GM18507 (cell line): ENCODE measurements around the gene ZNF668.

Source experiments
- DNase-seq: peaks from one replicate; pipeline ENCODE4 v3.0.0; 2011; ENCODE audit warnings: low read depth; ENCODE audit not compliant: insufficient read length; ENCODE audit errors: extremely low spot score
- FAIRE-seq: peaks from 2 replicates; lab custom pipeline; 2011; peaks lifted over from hg19 to GRCh38; lab: Jason Lieb, UNC

Gene ZNF668

GRCh38 chr16:31083081-31083480 is 9.0 kb upstream of the ZNF668 start:
- no peak for DNase-seq
- FAIRE-seq = no peak

- no peak for FAIRE-seq
Measured at GRCh38 chr16:31082368-31083045, 8.5 kb upstream of the ZNF668 start.

GRCh38 chr16:31081428-31082351 is 7.7 kb upstream of the ZNF668 start:
- FAIRE-seq (no peak), DNase-seq (no peak)

More at GRCh38 chr16:31082368-31083045, 8.5 kb upstream of the ZNF668 start:
- DNase-seq = no peak

- FAIRE-seq (no peak), DNase-seq (no peak)
Measured at GRCh38 chr16:31080756-31081419, 6.8 kb upstream of the ZNF668 start.

- FAIRE-seq (no peak), DNase-seq (no peak)
Measured at GRCh38 chr16:31080035-31080629, 6.1 kb upstream of the ZNF668 start.

GRCh38 chr16:31079342-31079944 is 5.4 kb upstream of the ZNF668 start:
- DNase-seq (no peak), FAIRE-seq (no peak)

- FAIRE-seq (no peak), DNase-seq (no peak)
Measured at GRCh38 chr16:31078597-31079341, 4.7 kb upstream of the ZNF668 start.

- FAIRE-seq (no peak), DNase-seq (no peak)
Measured at GRCh38 chr16:31077592-31078396, 3.8 kb upstream of the ZNF668 start.

- DNase-seq (no peak), FAIRE-seq (no peak)
Measured at GRCh38 chr16:31077024-31077423, 3.0 kb upstream of the ZNF668 start.

GRCh38 chr16:31076319-31076718 is 2.3 kb upstream of the ZNF668 start:
- FAIRE-seq (no peak), DNase-seq (no peak)

GRCh38 chr16:31074814-31075183 is 759 bp upstream of the ZNF668 start:
- DNase-seq (no peak), FAIRE-seq (no peak)

- DNase-seq = peak; percentile 66
- FAIRE-seq = peak; percentile 62
Measured at GRCh38 chr16:31073142-31073969, 684 bp downstream of the ZNF668 start.

GRCh38 chr16:31072540-31073141 is 1.4 kb downstream of the ZNF668 start:
- no peak for DNase-seq

GRCh38 chr16:31071861-31072260 is 2.2 kb downstream of the ZNF668 start:
- DNase-seq = no peak
- FAIRE-seq = no peak

More at GRCh38 chr16:31072540-31073141, 1.4 kb downstream of the ZNF668 start:
- FAIRE-seq = peak; percentile 67

- FAIRE-seq = no peak
- DNase-seq = no peak
Measured at GRCh38 chr16:31067342-31067741, 6.7 kb downstream of the ZNF668 start.

GRCh38 chr16:31064882-31065461 is 9.1 kb downstream of the ZNF668 start:
- no peak for FAIRE-seq
- DNase-seq = no peak
